WTC11 (cell line): ENCODE results near the gene BCL11A. TPM values are rescaled to one million over a fixed set of nuclear protein-coding genes. Genes with fewer than 3 reads are reported as not detected.

ENCODE experiments used
- ATAC-seq: fragments of 200-7000 bp; cut with Tn5 transposase; 2 replicates; pipeline ENCODE4 v1.10.0; 2021; ENCODE audit warnings: mild to moderate bottlenecking, moderate library complexity
- CTCF ChIA-PET: fragments of 300-600 bp; sonication (Branson Sonifier 250); formaldehyde crosslinking; loops from one replicate; lab custom pipeline; 2021; ENCODE audit warnings: antibody characterized with exemption; lab: Charles Lee
- POLR2A ChIA-PET: fragments of 350-600 bp; sonication (Branson Sonifier 250); formaldehyde crosslinking; loops from one replicate; lab custom pipeline; 2021; ENCODE audit warnings: antibody characterized with exemption; lab: Charles Lee
- DNase-seq: peaks from one replicate; pipeline ENCODE4 v3.0.0; 2021; ENCODE audit warnings: low spot score
- H3K27ac Mint-ChIP-seq: 2 replicates; pipeline ENCODE4 v1.8.0; 2021; ENCODE audit warnings: mixed read lengths
- H3K27me3 Mint-ChIP-seq: 2 replicates; pipeline ENCODE4 v1.8.0; 2021; ENCODE audit warnings: low read depth, mild to moderate bottlenecking, moderate library complexity, mixed read lengths
- H3K36me3 Mint-ChIP-seq: 2 replicates; pipeline ENCODE4 v1.8.0; 2021; ENCODE audit warnings: mixed read lengths
- H3K4me1 Mint-ChIP-seq: 2 replicates; pipeline ENCODE4 v1.8.0; 2022; ENCODE audit warnings: mixed read lengths
- H3K4me3 Mint-ChIP-seq: 2 replicates; pipeline ENCODE4 v1.8.0; 2021; ENCODE audit warnings: mild to moderate bottlenecking, moderate library complexity, mixed read lengths
- H3K9me3 Mint-ChIP-seq: 2 replicates; pipeline ENCODE4 v1.8.0; 2021; ENCODE audit warnings: mixed read lengths
- CREM ChIP-seq: sonication (generic); formaldehyde crosslinking; IDR thresholded peaks from 2 replicates; pipeline ENCODE4 v1.8.1; 2022; ENCODE audit warnings: mild to moderate bottlenecking, missing genetic modification reagents, moderate library complexity
- IRF2 ChIP-seq: sonication (generic); formaldehyde crosslinking; IDR thresholded peaks from 2 replicates; pipeline ENCODE4 v1.8.0; 2022; ENCODE audit warnings: low read depth, missing genetic modification reagents, borderline replicate concordance
- NFATC4 ChIP-seq: fragments of 250-450 bp; sonication (Bioruptor Pico); IDR thresholded peaks from 2 replicates; pipeline ENCODE4 v1.9.0; 2021; ENCODE audit warnings: mild to moderate bottlenecking
- NR3C1 ChIP-seq: sonication (generic); formaldehyde crosslinking; conservative IDR thresholded peaks from 2 replicates; pipeline ENCODE4 v1.8.1; 2023; ENCODE audit warnings: low read depth, mild to moderate bottlenecking, missing genetic modification reagents
- TCF7 ChIP-seq: sonication (generic); formaldehyde crosslinking; IDR thresholded peaks from 2 replicates; pipeline ENCODE4 v1.8.0; 2022; ENCODE audit warnings: mild to moderate bottlenecking, low read depth, missing genetic modification reagents, moderate library complexity
- TEAD1 ChIP-seq: sonication (generic); formaldehyde crosslinking; IDR thresholded peaks from 2 replicates; pipeline ENCODE4 v1.8.0; 2022; ENCODE audit warnings: mild to moderate bottlenecking, missing genetic modification reagents
- TEAD4 ChIP-seq: sonication (generic); formaldehyde crosslinking; IDR thresholded peaks from 2 replicates; pipeline ENCODE4 v1.8.0; 2022; ENCODE audit warnings: mild to moderate bottlenecking, missing genetic modification reagents
- ZNF121 ChIP-seq: sonication (generic); formaldehyde crosslinking; IDR thresholded peaks from 2 replicates; pipeline ENCODE4 v1.8.0; 2023; ENCODE audit warnings: missing genetic modification reagents
- ZNF416 ChIP-seq: fragments of 250-450 bp; sonication (Bioruptor Pico); IDR thresholded peaks from 2 replicates; pipeline ENCODE4 v1.9.0; 2021; ENCODE audit warnings: mild to moderate bottlenecking, inconsistent platforms
- ZNF671 ChIP-seq: fragments of 250-450 bp; sonication (Bioruptor Pico); IDR thresholded peaks from 2 replicates; pipeline ENCODE4 v1.8.0; 2021; ENCODE audit warnings: mild to moderate bottlenecking
- total RNA-seq: library from RNA; stranded (reverse); gene quantifications from 3 replicates; pipeline ENCODE4 v1.2.3, GENCODE V29; 2021
- TF ChIP-seq, protein P1 (sequence below): sonication (generic); formaldehyde crosslinking; IDR thresholded peaks from 2 replicates; pipeline ENCODE4 v1.8.1; 2022; ENCODE audit warnings: low read depth, mild to moderate bottlenecking, moderate library complexity, missing genetic modification reagents, borderline replicate concordance
- TF ChIP-seq, protein P2 (sequence below): sonication (generic); formaldehyde crosslinking; IDR thresholded peaks from 2 replicates; pipeline ENCODE4 v1.8.0; 2023; ENCODE audit warnings: mild to moderate bottlenecking, missing genetic modification reagents
- TF ChIP-seq, protein P3 (sequence below): fragments of 250-450 bp; sonication (Bioruptor Pico); conservative IDR thresholded peaks from 2 replicates; pipeline ENCODE4 v1.9.0; 2021; ENCODE audit warnings: mild to moderate bottlenecking
- TF ChIP-seq, protein P4 (sequence below): sonication (generic); formaldehyde crosslinking; IDR thresholded peaks from 2 replicates; pipeline ENCODE4 v1.8.1; 2022; ENCODE audit warnings: mild to moderate bottlenecking, moderate library complexity, missing genetic modification reagents

Gene BCL11A
- total RNA-seq, 1 experiment from 2014 or later: 53.2 TPM

DNA sequence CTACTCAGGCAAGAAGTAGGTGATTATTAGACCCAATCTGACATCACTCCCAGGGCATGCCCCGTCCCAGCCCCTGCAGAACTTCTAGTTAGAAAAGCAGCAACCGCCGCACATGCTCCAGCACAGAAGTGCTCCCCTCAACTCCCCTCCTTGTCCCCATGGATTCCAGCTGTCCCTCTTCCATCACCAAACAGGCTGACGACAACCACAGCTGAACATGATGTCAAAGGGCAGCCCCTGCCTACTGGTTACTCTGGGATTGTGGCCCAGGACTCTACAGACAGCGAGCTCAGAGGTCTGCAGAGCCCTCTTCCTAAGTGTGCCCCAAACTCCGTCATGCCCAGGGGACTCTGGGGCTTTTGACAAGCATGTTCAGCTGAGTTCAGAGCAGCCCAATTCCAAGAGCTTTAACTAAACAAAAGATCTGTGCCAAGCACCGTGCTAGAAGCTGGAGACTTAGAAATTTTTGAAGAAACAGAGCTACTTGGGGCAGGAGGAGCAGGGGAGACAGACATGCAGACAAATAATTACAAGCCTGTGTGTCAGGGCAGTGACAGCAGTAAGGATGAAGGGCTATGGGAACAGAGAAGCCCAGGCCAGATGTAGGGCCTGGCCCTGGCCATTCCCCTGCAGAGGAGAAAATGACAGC lies 148.1 kb downstream of the BCL11A start:
- ATAC-seq (no peak), DNase-seq (no peak)
- H3K4me1 Mint-ChIP-seq: peaks cover 39% of the 10 kb centered on the region
- H3K27me3 Mint-ChIP-seq: peaks cover 9% of the 10 kb centered on the region
- ChIA-PET POLR2A (no interaction called here), CTCF (interaction anchor here (2.1 kb wide), 1 partner anchor 34 kb away, joined by 7 read pairs; no protein-coding TSS in a partner anchor)
- no peaks in the 10 kb centered on the region for H3K36me3 Mint-ChIP-seq
- no peak overlapping the region for H3K4me3 Mint-ChIP-seq
- no peak overlapping the region for H3K27ac Mint-ChIP-seq
- H3K9me3 Mint-ChIP-seq: no peaks in the 10 kb centered on the region
- TF ChIP-seq IRF2 (CRISPR knock-in tag) (no peak), NR3C1 (CRISPR knock-in tag) (no peak), ZNF121 (CRISPR knock-in tag) (no peak), ZNF671 (CRISPR knock-in tag) (no peak), NFATC4 (CRISPR knock-in tag) (no peak), CREM (no peak), TCF7 (no peak), ZNF416 (CRISPR knock-in tag) (no peak), TEAD4 (CRISPR knock-in tag) (no peak), TEAD1 (CRISPR knock-in tag) (no peak)
- TF ChIP-seq, protein P1, sequence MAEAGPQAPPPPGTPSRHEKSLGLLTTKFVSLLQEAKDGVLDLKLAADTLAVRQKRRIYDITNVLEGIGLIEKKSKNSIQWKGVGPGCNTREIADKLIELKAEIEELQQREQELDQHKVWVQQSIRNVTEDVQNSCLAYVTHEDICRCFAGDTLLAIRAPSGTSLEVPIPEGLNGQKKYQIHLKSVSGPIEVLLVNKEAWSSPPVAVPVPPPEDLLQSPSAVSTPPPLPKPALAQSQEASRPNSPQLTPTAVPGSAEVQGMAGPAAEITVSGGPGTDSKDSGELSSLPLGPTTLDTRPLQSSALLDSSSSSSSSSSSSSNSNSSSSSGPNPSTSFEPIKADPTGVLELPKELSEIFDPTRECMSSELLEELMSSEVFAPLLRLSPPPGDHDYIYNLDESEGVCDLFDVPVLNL (CRISPR knock-in tag): no peak
- TF ChIP-seq, protein P2, sequence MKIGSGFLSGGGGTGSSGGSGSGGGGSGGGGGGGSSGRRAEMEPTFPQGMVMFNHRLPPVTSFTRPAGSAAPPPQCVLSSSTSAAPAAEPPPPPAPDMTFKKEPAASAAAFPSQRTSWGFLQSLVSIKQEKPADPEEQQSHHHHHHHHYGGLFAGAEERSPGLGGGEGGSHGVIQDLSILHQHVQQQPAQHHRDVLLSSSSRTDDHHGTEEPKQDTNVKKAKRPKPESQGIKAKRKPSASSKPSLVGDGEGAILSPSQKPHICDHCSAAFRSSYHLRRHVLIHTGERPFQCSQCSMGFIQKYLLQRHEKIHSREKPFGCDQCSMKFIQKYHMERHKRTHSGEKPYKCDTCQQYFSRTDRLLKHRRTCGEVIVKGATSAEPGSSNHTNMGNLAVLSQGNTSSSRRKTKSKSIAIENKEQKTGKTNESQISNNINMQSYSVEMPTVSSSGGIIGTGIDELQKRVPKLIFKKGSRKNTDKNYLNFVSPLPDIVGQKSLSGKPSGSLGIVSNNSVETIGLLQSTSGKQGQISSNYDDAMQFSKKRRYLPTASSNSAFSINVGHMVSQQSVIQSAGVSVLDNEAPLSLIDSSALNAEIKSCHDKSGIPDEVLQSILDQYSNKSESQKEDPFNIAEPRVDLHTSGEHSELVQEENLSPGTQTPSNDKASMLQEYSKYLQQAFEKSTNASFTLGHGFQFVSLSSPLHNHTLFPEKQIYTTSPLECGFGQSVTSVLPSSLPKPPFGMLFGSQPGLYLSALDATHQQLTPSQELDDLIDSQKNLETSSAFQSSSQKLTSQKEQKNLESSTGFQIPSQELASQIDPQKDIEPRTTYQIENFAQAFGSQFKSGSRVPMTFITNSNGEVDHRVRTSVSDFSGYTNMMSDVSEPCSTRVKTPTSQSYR (CRISPR knock-in tag): no peak
- TF ChIP-seq, protein P3, sequence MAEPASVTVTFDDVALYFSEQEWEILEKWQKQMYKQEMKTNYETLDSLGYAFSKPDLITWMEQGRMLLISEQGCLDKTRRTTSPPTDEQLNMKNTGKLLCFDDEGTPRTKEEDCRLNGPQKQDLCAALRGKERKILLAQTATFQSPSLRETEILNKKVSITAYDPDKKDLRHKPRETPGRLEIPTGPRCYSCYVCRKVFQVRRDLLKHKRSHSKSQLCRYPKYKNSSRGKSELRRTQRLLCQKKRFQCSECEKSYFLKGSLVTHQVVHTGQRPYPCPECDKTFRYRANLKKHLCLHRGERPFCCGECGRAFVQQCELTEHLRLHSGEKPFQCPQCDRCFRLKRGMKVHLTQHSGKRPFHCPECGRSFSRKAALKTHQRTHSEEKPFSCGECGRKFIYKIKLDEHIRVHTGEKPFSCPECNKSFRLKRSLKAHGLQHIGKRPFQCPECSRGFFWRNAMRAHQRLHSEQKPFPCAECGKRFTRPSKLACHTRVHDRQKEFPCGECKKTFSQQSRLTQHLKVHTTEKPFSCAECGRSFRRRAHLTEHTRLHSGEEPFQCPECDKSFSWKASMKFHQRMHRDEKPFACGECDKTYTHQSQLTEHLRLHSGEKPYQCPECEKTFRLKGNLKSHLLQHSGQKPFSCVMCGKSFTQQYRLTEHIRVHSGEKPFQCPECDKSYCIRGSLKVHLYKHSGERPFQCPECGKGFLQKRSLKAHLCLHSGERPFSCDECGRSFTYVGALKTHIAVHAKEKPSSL (CRISPR knock-in tag): no peak
- TF ChIP-seq, protein P4, sequence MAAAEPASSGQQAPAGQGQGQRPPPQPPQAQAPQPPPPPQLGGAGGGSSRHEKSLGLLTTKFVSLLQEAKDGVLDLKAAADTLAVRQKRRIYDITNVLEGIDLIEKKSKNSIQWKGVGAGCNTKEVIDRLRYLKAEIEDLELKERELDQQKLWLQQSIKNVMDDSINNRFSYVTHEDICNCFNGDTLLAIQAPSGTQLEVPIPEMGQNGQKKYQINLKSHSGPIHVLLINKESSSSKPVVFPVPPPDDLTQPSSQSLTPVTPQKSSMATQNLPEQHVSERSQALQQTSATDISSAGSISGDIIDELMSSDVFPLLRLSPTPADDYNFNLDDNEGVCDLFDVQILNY: no peak

Other genes with a start within 250 kb of the BCL11A start
- gene PAPOLG, start 202.6 kb upstream of the BCL11A start, total RNA-seq: 19.8 to 22.5 TPM (median 21.5 TPM) in 3 replicates